Natural killer cell (primary cell): Measurements from ENCODE around the gene FTCDNL1. TPM values are rescaled to one million over a fixed set of nuclear protein-coding genes. Genes with fewer than 3 reads are reported as not detected.

Experiments used
- ATAC-seq, 3 donors: fragments of 150-1000 bp in 2 of 3; fragments of 200-7000 bp in 1 of 3; cut with Tn5 transposase; 1 replicate in 1 of 3; 2 replicates in 2 of 3; pipeline ENCODE4 v1.10.0; 2021; ENCODE audit warnings: mild to moderate bottlenecking in 2 of 3, moderate library complexity in 2 of 3
- DNase-seq, 2 donors: peaks; one replicate each; pipeline versions ENCODE4 v3.0.0 to v3.0.0-alpha.2; 2013 to 2021; ENCODE audit warnings: mixed read lengths in 1 of 2
- H3K27ac ChIP-seq: one replicate; pipeline ENCODE4 v1.5.1; 2013; ENCODE audit warnings: mild to moderate bottlenecking, low read length
- H3K27me3 ChIP-seq: one replicate; pipeline ENCODE4 v1.6.1; 2013; ENCODE audit warnings: low read length; ENCODE audit not compliant: control insufficient read depth, insufficient read depth
- H3K36me3 ChIP-seq: one replicate; pipeline ENCODE4 v1.6.1; 2013; ENCODE audit warnings: low read length; ENCODE audit not compliant: control insufficient read depth, insufficient read depth
- H3K4me1 ChIP-seq: one replicate; pipeline ENCODE4 v1.6.1; 2013; ENCODE audit warnings: low read length; ENCODE audit not compliant: control insufficient read depth, insufficient read depth
- H3K4me3 ChIP-seq: one replicate; pipeline ENCODE4 v1.5.1; 2013; ENCODE audit warnings: low read length
- H3K9me3 ChIP-seq: one replicate; pipeline ENCODE4 v1.6.1; 2013; ENCODE audit warnings: low read length; ENCODE audit not compliant: control insufficient read depth, insufficient read depth
- H3K27ac Mint-ChIP-seq, 2 donors: one replicate each; pipeline ENCODE4 v1.8.0; 2022; ENCODE audit warnings: mild to moderate bottlenecking in 2 of 2, mixed read lengths in 2 of 2, moderate library complexity in 1 of 2
- H3K27me3 Mint-ChIP-seq, 2 donors: one replicate each; pipeline ENCODE4 v1.8.0; 2022; ENCODE audit warnings: low read depth in 2 of 2, mixed read lengths in 2 of 2
- H3K36me3 Mint-ChIP-seq: one replicate; pipeline ENCODE4 v1.8.0; 2022; ENCODE audit warnings: mixed read lengths
- H3K4me1 Mint-ChIP-seq, 2 donors: one replicate each; pipeline ENCODE4 v1.8.0; 2022; ENCODE audit warnings: mixed read lengths in 2 of 2
- H3K4me3 Mint-ChIP-seq: one replicate; pipeline ENCODE4 v1.8.0; 2022; ENCODE audit warnings: mild to moderate bottlenecking, moderate library complexity, mixed read lengths
- H3K9me3 Mint-ChIP-seq, 2 donors: one replicate each; pipeline ENCODE4 v1.8.0; 2022; ENCODE audit warnings: mixed read lengths in 2 of 2
- CTCF ChIP-seq: fragments of 200-600 bp; IDR thresholded peaks from one replicate; pipeline ENCODE4 v1.8.0; 2022; ENCODE audit warnings: antibody characterized with exemption
- WGBS: methylation state at CpG from one replicate; pipeline ENCODE4 v1.1.7; 2013; ENCODE audit warnings: missing lambda C conversion rate; ENCODE audit not compliant: insufficient coverage; 5-methylcytosine and 5-hydroxymethylcytosine counted together
- intact Hi-C: fragments of 100-400 bp; cut with micrococcal nuclease; formaldehyde crosslinking; loops from one replicate; pipeline ENCODE4 v1.14.2; 2022
- total RNA-seq, 4 donors: library from RNA; stranded (reverse); fragments of 120-200 nt in 1 of 4; gene quantifications; one replicate each; pipeline versions ENCODE4 v1.2.3 to v1.2.4, GENCODE V29; 2013 to 2022

FTCDNL1 gene
- under 1 TPM in 2 of 3 donors, not detected in 1; 0.52 to 0.95 TPM for total RNA-seq
- total RNA-seq (2013): 1.7 TPM

- ATAC-seq: peak; percentile 92 to 94 (median 93)
- H3K27me3 Mint-ChIP-seq: peaks cover 11 to 28% of the 10 kb centered on the region in 2 donors
These were observed at the start of gene FTCDNL1 for GRCh38 chr2:199850718-199851500. Gene FTCDNL1, minus strand, starts transcription at chr2:199851192. Its CDS starts 2,230 bp downstream, at chr2:199848962.

GRCh38 chr2:199896617-199897016, 45.6 kb upstream of the FTCDNL1 start:
- Histone ChIP-seq H3K4me1 (no peaks in the 10 kb centered on the region), H3K9me3 (no peaks in the 10 kb centered on the region), H3K36me3 (no peaks in the 10 kb centered on the region), H3K27me3 (no peaks in the 10 kb centered on the region), H3K27ac (no peak overlapping the region), H3K4me3 (no peak overlapping the region)
- WGBS: 85% methylated on average over 2 of the region's 2 CpGs
- Mint-ChIP-seq H3K36me3 (no peaks in the 10 kb centered on the region), H3K27ac (no peak overlapping the region), H3K4me1 (no peaks in the 10 kb centered on the region), H3K4me3 (no peak overlapping the region), H3K27me3 (peaks cover 4 to 5% of the 10 kb centered on the region in 2 donors), H3K9me3 (no peaks in the 10 kb centered on the region)
- no peak for TF ChIP-seq CTCF
- intact Hi-C loops: no loop called here
- no peak for DNase-seq
- no peak for ATAC-seq

More at GRCh38 chr2:199850718-199851500, at the start of gene FTCDNL1:
- no peaks in the 10 kb centered on the region for H3K36me3 Mint-ChIP-seq
- peak; percentile 23 to 76 for DNase-seq
- Histone ChIP-seq H3K4me3 (peak within 1 kb of the TSS; percentile 54), H3K9me3 (no peaks in the 10 kb centered on the region), H3K4me1 (peaks cover 8% of the 10 kb centered on the region), H3K36me3 (no peaks in the 10 kb centered on the region), H3K27me3 (no peaks in the 10 kb centered on the region), H3K27ac (peak within 1 kb of the TSS; percentile 20)
- H3K4me1 Mint-ChIP-seq: peaks cover 7% of the 10 kb centered on the region in 2 donors
- peak within 1 kb of the TSS in 1 of 2 donors; percentile 63 for H3K27ac Mint-ChIP-seq
- intact Hi-C loops: no loop called here
- under 1% methylated on average over 80 of the region's 80 CpGs for WGBS
- H3K4me3 Mint-ChIP-seq: peak within 1 kb of the TSS; percentile 93
- no peaks in the 10 kb centered on the region for H3K9me3 Mint-ChIP-seq
- no peak for TF ChIP-seq CTCF

GRCh38 chr2:199895406-199895805, 44.4 kb upstream of the FTCDNL1 start:
- Mint-ChIP-seq H3K27me3 (peaks cover 4 to 5% of the 10 kb centered on the region in 2 donors), H3K27ac (no peak overlapping the region), H3K36me3 (no peaks in the 10 kb centered on the region), H3K4me3 (no peak overlapping the region), H3K9me3 (no peaks in the 10 kb centered on the region), H3K4me1 (no peaks in the 10 kb centered on the region)
- ATAC-seq (no peak), DNase-seq (no peak)
- no peak for TF ChIP-seq CTCF
- no peaks in the 10 kb centered on the region for H3K9me3 ChIP-seq
- H3K4me1 ChIP-seq: no peaks in the 10 kb centered on the region
- intact Hi-C loops: no loop called here
- no peaks in the 10 kb centered on the region for H3K27me3 ChIP-seq
- no peak overlapping the region for H3K4me3 ChIP-seq
- H3K27ac ChIP-seq: no peak overlapping the region
- WGBS: 94% methylated on average over 3 of the region's 3 CpGs
- no peaks in the 10 kb centered on the region for H3K36me3 ChIP-seq
